Activated B cell treated with CpG ODN at 0.5 μM for 24 hours (primary cell): ENCODE data around the gene ADM2. TPM values are rescaled to one million over a fixed set of nuclear protein-coding genes. Genes with fewer than 3 reads are reported as not detected.

Experiments used
- ATAC-seq: fragments of 200-7000 bp; cut with Tn5 transposase; one replicate; pipeline ENCODE4 v1.10.0; 2021; ENCODE audit warnings: low read depth, mild to moderate bottlenecking, moderate library complexity
- CTCF ChIA-PET: fragments of 350-600 bp; sonication (Branson Sonifier 250); formaldehyde crosslinking; loops from one replicate; lab custom pipeline; 2021; ENCODE audit warnings: antibody characterized with exemption; lab: Charles Lee
- POLR2A ChIA-PET: fragments of 350-600 bp; sonication (Branson Sonifier 250); formaldehyde crosslinking; loops from one replicate; lab custom pipeline; 2021; ENCODE audit warnings: antibody characterized with exemption; lab: Charles Lee
- DNase-seq: peaks from one replicate; pipeline ENCODE4 v3.0.0; 2022
- H3K27ac Mint-ChIP-seq: one replicate; pipeline ENCODE4 v1.8.0; 2020; ENCODE audit warnings: mixed read lengths
- H3K27me3 Mint-ChIP-seq: one replicate; pipeline ENCODE4 v1.8.0; 2021; ENCODE audit warnings: mixed read lengths
- H3K36me3 Mint-ChIP-seq: one replicate; pipeline ENCODE4 v1.8.0; 2021; ENCODE audit warnings: low read depth, mixed read lengths
- H3K4me1 Mint-ChIP-seq: one replicate; pipeline ENCODE4 v1.8.0; 2021; ENCODE audit warnings: mixed read lengths
- H3K4me3 Mint-ChIP-seq: one replicate; pipeline ENCODE4 v1.8.0; 2020; ENCODE audit warnings: mild to moderate bottlenecking, mixed read lengths
- H3K9me3 Mint-ChIP-seq: one replicate; pipeline ENCODE4 v1.8.0; 2020; ENCODE audit warnings: mixed read lengths
- intact Hi-C: fragments of 100-400 bp; cut with micrococcal nuclease; formaldehyde crosslinking; loops from one replicate; pipeline ENCODE4 v1.15.1; 2024
- total RNA-seq: library from RNA; stranded (reverse); gene quantifications from 2 replicates; pipeline ENCODE4 v1.2.3, GENCODE V29; 2022
- TF ChIP-seq, protein P1 (sequence below): fragments of 200-600 bp; IDR thresholded peaks from one replicate; pipeline ENCODE4 v1.8.0; 2022; ENCODE audit warnings: antibody characterized with exemption, mild to moderate bottlenecking

The ADM2 gene
- total RNA-seq, 1 donor from 2014 or later = 5.2 TPM

DNA sequence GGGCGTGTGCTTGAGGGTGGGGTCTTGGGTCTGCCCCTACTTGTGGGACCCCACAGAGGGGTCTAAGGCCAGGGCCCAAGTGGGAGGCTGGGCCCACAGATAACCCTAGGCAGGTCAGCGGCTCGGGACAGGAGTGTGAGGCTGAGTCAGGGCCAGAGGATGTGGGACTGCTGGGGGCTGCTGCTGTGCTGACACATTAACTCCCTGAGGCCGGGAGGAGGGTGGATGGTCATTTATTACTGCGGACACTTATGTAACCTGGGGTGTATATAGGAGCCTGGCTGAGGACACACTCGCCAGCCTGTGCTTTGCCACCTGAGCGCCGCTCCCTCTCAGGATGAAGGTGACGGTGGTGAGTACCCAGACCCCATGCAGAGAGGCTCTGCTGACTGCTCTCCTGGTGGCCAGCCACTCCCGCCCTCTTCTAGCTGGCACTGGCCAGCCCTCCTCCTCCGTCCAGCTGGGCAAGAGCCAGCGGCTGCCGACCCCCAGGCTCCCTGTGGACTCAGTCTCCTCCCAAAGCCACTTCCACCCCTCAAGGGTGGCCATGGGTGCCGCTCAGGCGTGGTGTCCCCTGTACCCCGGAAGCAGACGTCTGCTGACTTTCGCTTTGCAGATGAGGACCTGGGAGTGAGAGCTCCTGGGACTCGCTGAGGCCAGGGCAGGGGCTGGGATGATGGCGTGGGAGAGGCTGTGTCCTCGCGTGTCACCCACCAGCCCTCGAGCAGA, 5.4 kb downstream of the ADM2 start, which contains the start of gene MIOX:
MIOX (plus strand) TSS at position 299 of the 729 bp plus-strand sequence; CDS start at position 338, 39 bp downstream.
- Mint-ChIP-seq H3K4me3 (no peak within 1 kb of the TSS), H3K36me3 (no peaks in the 10 kb centered on the region), H3K9me3 (no peaks in the 10 kb centered on the region), H3K27me3 (no peaks in the 10 kb centered on the region), H3K4me1 (peaks cover 14% of the 10 kb centered on the region), H3K27ac (no peak within 1 kb of the TSS)
- TF ChIP-seq, protein P1, sequence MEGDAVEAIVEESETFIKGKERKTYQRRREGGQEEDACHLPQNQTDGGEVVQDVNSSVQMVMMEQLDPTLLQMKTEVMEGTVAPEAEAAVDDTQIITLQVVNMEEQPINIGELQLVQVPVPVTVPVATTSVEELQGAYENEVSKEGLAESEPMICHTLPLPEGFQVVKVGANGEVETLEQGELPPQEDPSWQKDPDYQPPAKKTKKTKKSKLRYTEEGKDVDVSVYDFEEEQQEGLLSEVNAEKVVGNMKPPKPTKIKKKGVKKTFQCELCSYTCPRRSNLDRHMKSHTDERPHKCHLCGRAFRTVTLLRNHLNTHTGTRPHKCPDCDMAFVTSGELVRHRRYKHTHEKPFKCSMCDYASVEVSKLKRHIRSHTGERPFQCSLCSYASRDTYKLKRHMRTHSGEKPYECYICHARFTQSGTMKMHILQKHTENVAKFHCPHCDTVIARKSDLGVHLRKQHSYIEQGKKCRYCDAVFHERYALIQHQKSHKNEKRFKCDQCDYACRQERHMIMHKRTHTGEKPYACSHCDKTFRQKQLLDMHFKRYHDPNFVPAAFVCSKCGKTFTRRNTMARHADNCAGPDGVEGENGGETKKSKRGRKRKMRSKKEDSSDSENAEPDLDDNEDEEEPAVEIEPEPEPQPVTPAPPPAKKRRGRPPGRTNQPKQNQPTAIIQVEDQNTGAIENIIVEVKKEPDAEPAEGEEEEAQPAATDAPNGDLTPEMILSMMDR = no peak
- CTCF ChIA-PET = no interaction called here
- POLR2A ChIA-PET = interaction anchor here (1.6 kb wide), 1 partner anchor 11 kb away, joined by 3 read pairs; no protein-coding TSS in a partner anchor
- DNase-seq (no peak), ATAC-seq (no peak)
- intact Hi-C loops = no loop called here

DNA sequence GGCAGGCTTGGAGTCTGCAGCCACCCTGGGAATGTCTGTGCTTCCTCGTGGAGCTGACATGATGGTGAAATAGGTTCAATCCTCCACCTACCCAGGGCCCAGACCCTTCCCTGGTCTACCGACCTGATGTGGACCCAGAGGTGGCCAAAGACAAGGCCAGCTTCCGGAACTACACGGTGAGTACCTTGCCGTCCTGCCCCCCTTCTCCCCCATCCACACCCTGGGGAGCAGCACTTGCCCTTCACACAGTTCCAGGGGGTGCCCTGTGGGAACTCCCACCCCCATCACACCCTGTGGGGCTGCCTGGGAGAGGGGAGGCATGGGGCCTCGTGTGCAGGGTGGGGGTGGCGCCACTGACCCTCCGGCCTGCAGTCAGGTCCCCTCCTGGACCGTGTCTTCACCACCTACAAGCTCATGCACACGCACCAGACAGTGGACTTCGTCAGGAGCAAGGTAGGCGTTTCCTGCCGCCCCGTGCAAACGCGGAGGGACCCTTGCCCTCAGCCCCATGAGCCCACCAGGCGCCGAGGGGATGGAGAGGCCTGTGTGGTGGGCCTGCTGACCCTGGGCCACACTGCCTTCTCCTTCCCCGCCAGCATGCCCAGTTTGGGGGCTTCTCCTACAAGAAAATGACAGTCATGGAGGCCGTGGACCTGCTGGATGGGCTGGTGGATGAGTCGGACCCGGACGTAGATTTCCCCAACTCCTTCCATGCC, 6.1 kb downstream of the ADM2 start:
- TF ChIP-seq, protein P1 = no peak
- Mint-ChIP-seq H3K27me3 (no peaks in the 10 kb centered on the region), H3K36me3 (no peaks in the 10 kb centered on the region), H3K4me3 (no peak overlapping the region), H3K9me3 (no peaks in the 10 kb centered on the region), H3K27ac (no peak overlapping the region), H3K4me1 (peaks cover 14% of the 10 kb centered on the region)
- DNase-seq (no peak), ATAC-seq (no peak)
- POLR2A ChIA-PET = interaction anchor here (1.6 kb wide), 1 partner anchor 10 kb away, joined by 3 read pairs; no protein-coding TSS in a partner anchor
- CTCF ChIA-PET = no interaction called here
- intact Hi-C loops = no loop called here

DNA sequence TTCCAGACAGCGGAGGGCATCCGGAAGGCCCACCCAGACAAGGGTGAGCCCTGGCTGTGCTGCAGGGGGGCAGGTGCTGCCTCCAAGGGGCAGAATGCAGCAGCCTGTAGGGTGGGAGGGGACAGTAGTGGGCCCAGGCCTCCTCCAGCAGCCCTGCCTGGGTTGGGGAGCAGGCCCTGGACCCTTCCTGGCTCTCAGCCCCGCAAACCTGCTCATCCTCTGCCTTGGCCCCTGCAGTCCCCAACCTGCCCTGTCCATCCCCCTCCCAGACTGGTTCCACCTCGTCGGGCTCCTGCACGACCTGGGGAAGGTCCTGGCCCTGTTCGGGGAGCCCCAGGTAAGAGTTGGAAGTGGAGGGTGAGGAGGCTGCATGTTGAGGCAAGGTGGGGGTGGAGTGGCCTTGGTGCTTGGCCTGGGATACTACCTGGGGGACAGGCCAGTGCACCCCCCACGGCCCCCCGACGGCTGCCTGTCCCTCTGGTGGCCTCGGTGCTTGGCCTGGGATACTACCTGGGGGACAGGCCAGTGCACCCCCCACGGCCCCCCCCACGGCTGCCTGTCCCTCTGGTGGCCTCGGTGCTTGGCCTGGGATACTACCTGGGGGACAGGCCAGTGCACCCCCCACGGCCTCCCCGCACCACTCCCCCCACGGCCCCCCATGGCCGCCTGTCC, 6.8 kb downstream of the ADM2 start:
- H3K27ac Mint-ChIP-seq = no peak overlapping the region

DNA sequence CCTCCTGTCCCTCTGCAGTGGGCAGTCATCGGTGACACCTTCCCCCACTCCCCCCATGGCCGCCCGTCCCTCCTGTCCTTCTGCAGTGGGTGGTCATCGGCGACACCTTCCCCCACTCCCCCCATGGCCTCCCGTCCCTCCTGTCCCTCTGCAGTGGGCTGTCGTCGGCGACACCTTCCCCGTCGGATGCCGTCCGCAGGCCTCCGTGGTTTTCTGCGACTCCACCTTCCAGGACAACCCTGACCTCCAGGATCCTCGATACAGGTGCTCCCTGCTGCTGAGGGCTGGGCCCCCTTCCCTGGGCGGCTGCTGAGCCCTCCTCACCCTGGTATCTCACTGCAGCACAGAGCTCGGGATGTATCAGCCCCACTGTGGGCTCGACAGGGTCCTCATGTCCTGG, 7.5 kb downstream of the ADM2 start:
- no peak for ATAC-seq
- H3K27me3 Mint-ChIP-seq = no peaks in the 10 kb centered on the region
- H3K9me3 Mint-ChIP-seq = no peaks in the 10 kb centered on the region
- DNase-seq = no peak
- H3K4me1 Mint-ChIP-seq = peaks cover 12% of the 10 kb centered on the region
- CTCF ChIA-PET = no interaction called here
- POLR2A ChIA-PET = no interaction called here
- H3K4me3 Mint-ChIP-seq = no peak overlapping the region
- intact Hi-C loops = no loop called here
- no peaks in the 10 kb centered on the region for H3K36me3 Mint-ChIP-seq
- TF ChIP-seq, protein P1 = no peak
- no peak overlapping the region for H3K27ac Mint-ChIP-seq

More for the DNA sequence above, 6.8 kb downstream of the ADM2 start:
- H3K9me3 Mint-ChIP-seq = no peaks in the 10 kb centered on the region
- CTCF ChIA-PET = no interaction called here
- TF ChIP-seq, protein P1 = no peak
- DNase-seq (no peak), ATAC-seq (no peak)
- peaks cover 14% of the 10 kb centered on the region for H3K4me1 Mint-ChIP-seq
- intact Hi-C loops = no loop called here
- POLR2A ChIA-PET = no interaction called here
- no peak overlapping the region for H3K4me3 Mint-ChIP-seq
- H3K36me3 Mint-ChIP-seq = no peaks in the 10 kb centered on the region
- H3K27me3 Mint-ChIP-seq = no peaks in the 10 kb centered on the region
